Measurements from ENCODE around the gene SIT1. TPM values are rescaled to one million over a fixed set of nuclear protein-coding genes. Genes with fewer than 3 reads are reported as not detected.

The SIT1 gene
- total and polyA plus RNA-seq, 10 donors, result 24.2 to 82.7 (median 41.1) TPM

DNA sequence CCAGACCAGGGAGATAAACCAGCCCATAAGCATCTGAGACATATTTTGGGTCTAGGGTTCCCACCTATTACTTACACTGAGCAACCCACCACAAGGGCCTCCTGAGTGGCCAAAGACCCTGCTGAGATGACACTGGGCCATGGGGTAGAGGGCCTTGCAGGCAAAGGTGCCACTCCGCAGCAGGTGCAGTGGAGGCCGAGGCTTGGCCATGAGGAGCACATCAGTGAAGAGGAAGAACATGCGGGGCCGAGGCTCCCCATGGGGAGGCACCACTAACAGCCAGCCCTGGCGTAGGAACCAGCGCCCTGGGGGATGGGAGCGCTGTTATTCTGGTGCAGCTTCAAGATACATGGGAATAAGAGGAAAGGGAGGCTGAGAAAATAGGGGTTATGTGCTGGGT lies 11.7 kb upstream of the SIT1 start:
- no peak for DNase-seq
- Histone ChIP-seq H3K36me3 (peaks cover 0 to 32% (median 13%) of the 10 kb centered on the region in 6 donors), H3K27me3 (replicated peaks in 1 of 7) (no peaks in the 10 kb centered on the region), H3K4me1 (peaks cover 36 to 88% (median 72%) of the 10 kb centered on the region in 6 donors), H3K4me3 (no peak overlapping the region), H3K9me3 (no peaks in the 10 kb centered on the region), H3K27ac (peak overlapping the region in 7 of 8 donors; percentile 5 to 97 (median 62))
- TF ChIP-seq, protein P1, sequence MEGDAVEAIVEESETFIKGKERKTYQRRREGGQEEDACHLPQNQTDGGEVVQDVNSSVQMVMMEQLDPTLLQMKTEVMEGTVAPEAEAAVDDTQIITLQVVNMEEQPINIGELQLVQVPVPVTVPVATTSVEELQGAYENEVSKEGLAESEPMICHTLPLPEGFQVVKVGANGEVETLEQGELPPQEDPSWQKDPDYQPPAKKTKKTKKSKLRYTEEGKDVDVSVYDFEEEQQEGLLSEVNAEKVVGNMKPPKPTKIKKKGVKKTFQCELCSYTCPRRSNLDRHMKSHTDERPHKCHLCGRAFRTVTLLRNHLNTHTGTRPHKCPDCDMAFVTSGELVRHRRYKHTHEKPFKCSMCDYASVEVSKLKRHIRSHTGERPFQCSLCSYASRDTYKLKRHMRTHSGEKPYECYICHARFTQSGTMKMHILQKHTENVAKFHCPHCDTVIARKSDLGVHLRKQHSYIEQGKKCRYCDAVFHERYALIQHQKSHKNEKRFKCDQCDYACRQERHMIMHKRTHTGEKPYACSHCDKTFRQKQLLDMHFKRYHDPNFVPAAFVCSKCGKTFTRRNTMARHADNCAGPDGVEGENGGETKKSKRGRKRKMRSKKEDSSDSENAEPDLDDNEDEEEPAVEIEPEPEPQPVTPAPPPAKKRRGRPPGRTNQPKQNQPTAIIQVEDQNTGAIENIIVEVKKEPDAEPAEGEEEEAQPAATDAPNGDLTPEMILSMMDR (IDR thresholded peaks at IDR 0.05 in 8 of 11, conservative IDR thresholded peaks at IDR 0.05 in 3 of 11), result no peak
- TF ChIP-seq POLR2A (IDR thresholded peaks at IDR 0.05), result no peak
- TF ChIP-seq POLR2AphosphoS5 (IDR thresholded peaks at IDR 0.05), result no peak
- intact Hi-C loops (cut with DNase I; ENCODE audit: low total_unique reads), result loop anchor here (10.0 kb wide), 1 partner anchor 58 kb away; the partner anchor contains the start of gene TESK1
- 78 to 90% (median 83%) methylated on average over 6 to 7 of the region's 7 CpGs for WGBS, 5 donors

DNA sequence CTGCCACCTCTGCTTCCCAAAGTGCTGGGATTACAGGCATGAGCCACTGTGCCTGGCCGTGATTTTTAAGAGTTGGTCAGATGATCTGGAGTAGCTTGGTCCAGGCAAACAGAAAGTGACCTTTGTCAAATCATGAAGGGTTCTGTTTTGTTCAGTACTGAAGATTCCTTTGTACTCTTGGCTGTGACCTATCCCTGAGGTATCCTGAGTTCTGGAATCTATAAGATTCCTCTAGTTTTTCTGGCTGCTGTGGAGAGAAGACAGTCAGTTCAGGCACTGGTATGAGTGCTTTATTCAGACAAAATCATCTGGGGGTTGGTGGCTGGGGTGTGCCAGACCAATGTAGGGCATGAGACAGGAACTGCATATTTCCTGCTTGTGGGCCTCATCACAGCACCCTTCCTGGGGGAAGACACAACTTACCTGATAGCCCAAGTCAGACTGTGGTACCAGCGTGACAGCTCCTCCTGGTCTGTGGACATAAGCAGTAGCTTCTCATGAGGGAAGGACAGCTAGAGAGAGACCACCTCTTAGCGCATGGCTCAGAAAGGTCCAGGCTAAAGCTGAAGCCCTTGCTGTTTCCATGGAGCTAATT lies 11.1 kb upstream of the SIT1 start:
- 57 to 65% (median 60%) methylated on average over 3 of the region's 3 CpGs for WGBS, 5 donors
- peak overlapping the region in 7 of 8 donors; percentile 5 to 97 (median 62) for H3K27ac ChIP-seq
- no peak overlapping the region for H3K4me3 ChIP-seq
- no peaks in the 10 kb centered on the region for H3K9me3 ChIP-seq
- no peaks in the 10 kb centered on the region for H3K27me3 ChIP-seq (replicated peaks in 1 of 7)
- TF ChIP-seq POLR2AphosphoS5 (IDR thresholded peaks at IDR 0.05), result peak in 1 of 3 donors; percentile 20
- TF ChIP-seq POLR2A (IDR thresholded peaks at IDR 0.05), result no peak
- peaks cover 0 to 32% (median 13%) of the 10 kb centered on the region in 6 donors for H3K36me3 ChIP-seq
- no peak for DNase-seq
- intact Hi-C loops (cut with DNase I; ENCODE audit: low total_unique reads), result loop anchor here (10.0 kb wide), 1 partner anchor 57 kb away; the partner anchor contains the start of gene TESK1
- H3K4me1 ChIP-seq, result peaks cover 40 to 94% (median 78%) of the 10 kb centered on the region in 6 donors

DNA sequence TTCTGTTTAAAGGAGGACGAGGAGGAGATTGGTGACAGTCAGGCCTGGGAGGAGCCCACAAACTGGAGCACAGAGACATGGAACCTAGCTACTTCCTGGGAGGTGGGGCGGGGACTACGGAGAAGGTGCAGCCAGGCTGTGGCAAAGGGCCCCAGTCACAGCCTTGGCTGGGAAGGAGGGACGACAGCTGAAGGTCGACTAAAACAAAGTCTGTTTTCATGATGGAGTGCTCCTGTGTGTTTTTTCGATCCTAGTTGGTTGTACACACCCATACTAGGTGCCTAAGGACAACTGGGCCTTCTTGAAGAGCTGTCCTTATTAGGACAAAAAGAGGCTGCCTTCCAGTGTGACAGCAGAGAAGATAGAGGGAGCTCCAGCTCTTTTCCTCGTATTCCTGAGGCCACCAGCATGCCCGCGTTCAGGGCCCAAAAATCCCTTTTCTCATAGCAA lies 10.3 kb upstream of the SIT1 start:
- intact Hi-C loops (cut with DNase I; ENCODE audit: low total_unique reads), result loop anchor here (10.0 kb wide), 1 partner anchor 56 kb away; the partner anchor contains the start of gene TESK1
- H3K9me3 ChIP-seq, result no peaks in the 10 kb centered on the region
- H3K27ac ChIP-seq, result peak overlapping the region in 6 of 8 donors; percentile 5 to 97 (median 64)
- no peak for TF ChIP-seq POLR2AphosphoS5 (IDR thresholded peaks at IDR 0.05)
- TF ChIP-seq, protein P1 (IDR thresholded peaks at IDR 0.05 in 8 of 11, conservative IDR thresholded peaks at IDR 0.05 in 3 of 11), result peak in 6 of 11 experiments; percentile 11 to 45 (median 30)
- 60 to 79% (median 68%) methylated on average over 9 of the region's 9 CpGs for WGBS, 5 donors
- no peaks in the 10 kb centered on the region for H3K27me3 ChIP-seq (replicated peaks in 1 of 7)
- no peak overlapping the region for H3K4me3 ChIP-seq
- peaks cover 44 to 94% (median 80%) of the 10 kb centered on the region in 6 donors for H3K4me1 ChIP-seq
- DNase-seq, result peak; percentile 73
- H3K36me3 ChIP-seq, result peaks cover 0 to 32% (median 13%) of the 10 kb centered on the region in 6 donors

DNA sequence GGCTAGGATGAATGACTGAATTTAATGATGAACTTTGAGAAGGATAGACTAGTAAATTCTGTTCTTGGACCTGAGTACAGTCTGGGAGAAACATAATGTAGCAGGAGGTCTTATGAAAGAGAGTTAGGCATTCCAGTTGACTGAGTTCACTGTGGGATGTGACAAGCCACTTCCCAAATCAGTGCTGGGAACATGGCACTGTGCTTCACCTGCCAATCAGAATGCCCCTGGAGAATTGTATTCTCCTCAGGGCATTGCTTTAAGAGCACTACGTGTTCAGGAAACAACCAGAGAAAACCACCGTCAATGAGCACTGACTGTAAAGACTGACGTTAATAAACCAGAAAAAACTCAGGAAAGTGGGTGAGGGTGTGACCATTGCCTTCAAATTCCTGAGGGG lies 8.6 kb upstream of the SIT1 start:
- intact Hi-C loops (cut with DNase I; ENCODE audit: low total_unique reads), result loop anchor here (5.0 kb wide), 1 partner anchor 73 kb away; the partner anchor contains the start of genes CREB3 and TLN1
- TF ChIP-seq POLR2A (IDR thresholded peaks at IDR 0.05), result no peak
- TF ChIP-seq POLR2AphosphoS5 (IDR thresholded peaks at IDR 0.05), result peak in 1 of 3 donors; percentile 24
- TF ChIP-seq, protein P1 (IDR thresholded peaks at IDR 0.05 in 8 of 11, conservative IDR thresholded peaks at IDR 0.05 in 3 of 11), result no peak
- H3K9me3 ChIP-seq, result no peaks in the 10 kb centered on the region
- peaks cover 38 to 93% (median 63%) of the 10 kb centered on the region in 6 donors for H3K4me1 ChIP-seq
- no peaks in the 10 kb centered on the region for H3K27me3 ChIP-seq (replicated peaks in 1 of 7)
- H3K4me3 ChIP-seq, result peak overlapping the region in 7 of 8 donors; percentile 78 to 93 (median 89)
- H3K27ac ChIP-seq, result peak overlapping the region in 7 of 8 donors; percentile 91 to 98 (median 97)
- WGBS, 5 donors, result 22 to 51% (median 39%) methylated on average over 3 of the region's 3 CpGs
- peaks cover 0 to 32% (median 13%) of the 10 kb centered on the region in 6 donors for H3K36me3 ChIP-seq
- no peak for DNase-seq

All from spleen (tissue), 11 donors.